HG02759 (cell line): Measurements from ENCODE around the gene HCFC1R1.

ENCODE experiments used
- ATAC-seq: cut with Tn5 transposase; IDR thresholded peaks from one replicate; pipeline ENCODE4 v1.9.1; 2021; ENCODE audit warnings: mild to moderate bottlenecking, moderate library complexity; ENCODE audit not compliant: unreplicated experiment

Gene HCFC1R1

GRCh38 chr16:3004319-3004718 lies 19.4 kb downstream of the HCFC1R1 start:
- no peak for ATAC-seq

DNA sequence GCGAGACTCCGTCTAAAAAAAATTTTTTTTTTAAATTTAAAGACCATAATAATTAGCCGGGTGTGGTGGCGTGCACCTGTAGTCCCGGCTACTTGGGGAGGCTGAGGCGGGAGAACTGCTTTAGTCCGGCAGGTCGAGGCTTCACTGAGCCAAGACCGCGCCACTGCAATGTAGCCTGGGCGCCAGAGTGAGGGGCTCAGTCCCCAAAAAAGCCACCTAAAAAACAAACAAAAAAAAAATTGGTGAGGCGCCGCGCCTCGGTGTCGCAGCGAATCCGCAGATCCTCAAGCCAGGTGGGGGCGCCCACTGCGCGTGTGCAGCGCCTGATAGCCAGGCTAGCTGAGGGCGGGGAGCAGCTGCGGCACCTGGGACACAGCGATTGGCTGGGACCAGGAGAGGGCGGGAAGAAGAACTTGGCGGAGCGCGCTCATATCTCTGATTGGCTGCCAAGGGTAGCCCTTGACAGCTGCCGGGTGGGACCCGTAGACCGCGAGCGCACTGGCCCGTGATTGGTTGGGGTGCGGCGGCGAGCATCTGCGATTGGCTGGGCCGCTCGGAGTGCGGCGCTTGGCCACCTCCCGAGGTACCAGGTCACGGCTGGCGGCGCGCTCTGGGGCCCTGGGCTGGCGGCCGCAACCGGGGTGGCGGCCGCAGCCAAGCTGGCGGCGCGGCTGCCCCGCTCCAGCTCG lies 20.0 kb downstream of the HCFC1R1 start:
- ATAC-seq, result peak; percentile 92

DNA sequence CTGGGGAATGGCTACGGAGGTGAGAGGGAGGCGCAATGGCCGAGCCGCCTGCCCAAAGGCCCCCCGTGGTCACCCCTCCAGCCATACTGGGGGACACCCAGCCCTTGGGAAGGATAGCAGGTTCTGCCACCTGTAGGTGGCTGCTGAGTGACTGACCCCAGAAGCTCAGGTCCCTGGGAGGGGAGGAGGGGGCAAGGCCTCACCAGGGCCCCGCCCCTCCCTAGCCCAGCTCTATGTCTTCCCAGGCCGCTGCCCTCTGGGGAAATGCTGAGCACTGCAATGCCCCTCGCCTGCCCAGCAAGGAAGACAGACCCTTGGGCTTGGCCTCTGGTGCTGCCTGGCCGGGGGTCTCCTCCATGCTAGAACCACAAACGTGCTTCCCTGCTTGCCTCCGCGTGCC lies 22.4 kb downstream of the HCFC1R1 start:
- no peak for ATAC-seq

GRCh38 chr16:3000540-3000939 lies 23.2 kb downstream of the HCFC1R1 start:
- no peak for ATAC-seq

- ATAC-seq, result no peak
Measured at GRCh38 chr16:2999929-3000328, 23.8 kb downstream of the HCFC1R1 start.

- no peak for ATAC-seq
Measured at GRCh38 chr16:2996298-2996697, 27.4 kb downstream of the HCFC1R1 start.

DNA sequence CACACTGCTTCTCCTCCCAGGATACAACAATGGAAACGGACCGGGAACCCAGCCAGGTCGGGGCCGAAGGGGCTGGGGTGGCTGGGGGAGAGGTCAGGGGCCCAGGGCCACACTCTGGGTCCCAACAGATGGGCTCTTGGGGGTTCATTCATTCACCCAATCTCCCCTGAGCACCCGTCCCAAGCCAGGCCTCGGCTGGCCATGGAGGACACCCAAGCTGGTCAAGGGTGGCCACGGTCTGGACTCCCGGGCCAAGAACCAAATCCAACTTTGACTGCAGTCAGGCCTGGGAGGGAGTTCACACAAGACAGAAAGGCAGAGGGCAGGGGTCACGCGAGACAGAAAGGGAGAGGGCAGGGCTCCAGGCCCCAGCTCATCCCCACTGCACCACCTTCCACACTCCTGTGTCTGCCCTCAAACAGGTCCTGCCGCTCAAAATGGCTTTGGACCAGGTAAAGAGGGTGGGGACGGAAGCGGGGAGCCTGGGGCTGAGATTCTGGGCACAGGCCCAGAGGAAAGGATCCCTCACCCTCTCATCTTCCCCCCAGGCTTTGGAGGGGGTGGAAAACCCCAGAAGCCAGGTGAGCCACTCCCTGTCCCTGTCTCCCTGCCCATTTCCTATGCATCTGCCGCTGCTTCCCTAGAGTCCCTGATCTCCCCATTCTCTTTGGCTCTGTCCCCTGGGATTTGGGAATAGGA lies 31.2 kb downstream of the HCFC1R1 start:
- ATAC-seq, result no peak

DNA sequence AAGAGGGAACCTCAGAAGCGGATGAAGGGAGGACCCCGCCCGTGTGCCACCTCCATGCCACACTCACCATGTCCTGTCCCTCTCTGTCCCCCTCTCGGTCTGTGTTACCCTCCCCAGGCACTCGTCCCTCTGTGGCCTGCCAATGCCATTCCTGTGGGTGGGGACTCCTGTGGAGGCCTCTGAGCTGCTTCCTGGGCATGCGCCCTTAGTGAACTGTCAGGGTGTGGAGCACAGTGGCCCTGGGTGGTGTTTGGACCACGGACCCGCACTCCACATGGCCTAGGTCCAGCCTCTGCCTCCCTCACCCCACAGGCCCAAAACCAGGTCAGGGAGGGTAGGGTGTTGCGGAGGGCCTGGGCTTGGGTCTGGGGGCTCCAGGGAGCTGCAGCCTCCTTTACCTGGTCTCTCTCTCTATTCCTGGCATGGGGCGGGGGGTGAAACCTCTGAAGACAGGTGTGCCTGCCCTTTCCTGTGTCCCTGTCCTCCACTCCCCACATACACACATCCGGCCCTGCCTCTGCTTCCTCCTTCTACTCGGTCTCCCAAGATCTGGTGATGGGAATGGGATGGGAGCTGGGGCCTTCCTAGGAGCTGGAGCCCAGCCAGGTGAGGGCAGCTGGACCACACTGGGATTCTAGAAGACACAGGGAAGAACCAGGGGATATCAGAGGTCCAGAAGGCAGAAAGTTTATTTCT lies 32.0 kb downstream of the HCFC1R1 start:
- no peak for ATAC-seq

GRCh38 chr16:2990891-2991290 lies 32.9 kb downstream of the HCFC1R1 start:
- ATAC-seq, result no peak

DNA sequence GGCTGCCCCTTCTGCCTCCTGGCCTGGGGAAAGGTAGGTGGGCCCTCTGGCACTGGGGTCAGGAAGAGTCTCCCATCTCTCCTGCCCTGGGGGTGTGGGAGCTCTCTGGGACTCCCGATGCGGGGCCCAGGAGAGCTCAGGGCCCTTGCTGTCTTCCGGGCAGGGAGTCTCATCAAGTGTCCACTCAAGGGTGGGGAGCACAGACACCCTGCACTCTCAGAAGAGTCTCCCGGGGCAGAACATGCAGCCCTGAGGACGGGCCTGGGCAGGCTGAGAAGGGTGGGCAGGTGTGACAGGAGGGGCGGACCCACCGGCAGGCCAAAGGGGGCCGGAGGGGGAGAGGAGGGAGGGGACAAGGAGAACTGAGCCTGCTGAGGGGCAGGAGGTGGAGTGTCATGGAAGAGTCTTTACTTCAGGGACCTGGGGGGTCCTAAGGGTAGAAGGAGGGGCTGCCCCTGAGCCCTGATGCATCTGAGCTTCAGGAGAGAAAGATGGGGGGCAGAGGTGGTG lies 35.1 kb downstream of the HCFC1R1 start:
- no peak for ATAC-seq

DNA sequence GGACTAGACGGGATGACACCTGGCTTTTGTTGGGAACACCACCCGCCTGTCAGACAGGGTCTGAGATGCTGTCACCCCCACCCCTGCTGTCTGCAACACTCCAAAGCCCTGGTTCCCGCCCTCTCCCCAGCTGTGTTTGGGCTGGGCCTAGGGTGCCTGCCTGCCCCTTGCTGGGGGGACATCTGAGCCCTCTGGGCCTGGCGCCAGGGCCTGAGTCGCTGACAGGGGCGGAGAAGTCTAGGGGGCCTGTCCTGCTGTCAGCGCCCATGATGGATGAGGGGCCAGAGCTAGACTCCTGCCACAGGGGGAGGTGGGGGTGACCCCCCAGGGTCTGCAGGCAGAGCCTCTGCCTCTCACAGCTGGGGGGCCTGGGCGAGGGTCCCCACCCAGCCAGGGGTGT lies 35.9 kb downstream of the HCFC1R1 start:
- no peak for ATAC-seq

- ATAC-seq, result no peak
Measured at GRCh38 chr16:2987286-2987685, 36.5 kb downstream of the HCFC1R1 start.

DNA sequence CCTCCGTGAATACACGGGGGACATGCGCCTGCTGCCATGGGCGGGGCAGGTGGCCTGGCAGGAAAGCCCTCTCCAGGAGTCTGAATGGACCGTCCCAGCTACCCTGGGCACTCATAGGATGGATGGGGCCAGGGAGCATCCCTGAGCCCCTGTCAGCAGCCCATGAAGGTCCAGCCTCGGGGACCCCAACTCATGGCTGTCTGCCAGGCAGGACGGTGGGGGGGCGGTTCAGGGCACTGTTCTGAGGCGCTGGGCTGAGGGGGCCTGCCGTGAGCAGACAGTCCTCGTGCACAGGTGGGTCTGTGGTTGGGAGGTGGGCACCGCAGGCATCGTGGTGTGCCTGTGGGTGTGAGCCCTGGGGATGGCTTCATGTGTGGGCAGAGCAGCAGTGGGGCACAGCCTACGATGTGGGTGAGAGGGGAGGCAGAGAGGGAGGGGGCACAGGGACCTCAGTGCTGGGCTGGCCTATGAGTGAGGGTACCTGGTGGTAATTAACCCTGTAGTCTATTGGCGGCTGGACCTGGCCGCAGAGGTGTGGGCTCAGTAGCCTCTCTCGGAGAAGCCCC lies 37.0 kb downstream of the HCFC1R1 start:
- no peak for ATAC-seq

- no peak for ATAC-seq
Measured at GRCh38 chr16:2985893-2986355, 37.8 kb downstream of the HCFC1R1 start.

- ATAC-seq, result no peak
Measured at GRCh38 chr16:2985462-2985861, 38.3 kb downstream of the HCFC1R1 start.

DNA sequence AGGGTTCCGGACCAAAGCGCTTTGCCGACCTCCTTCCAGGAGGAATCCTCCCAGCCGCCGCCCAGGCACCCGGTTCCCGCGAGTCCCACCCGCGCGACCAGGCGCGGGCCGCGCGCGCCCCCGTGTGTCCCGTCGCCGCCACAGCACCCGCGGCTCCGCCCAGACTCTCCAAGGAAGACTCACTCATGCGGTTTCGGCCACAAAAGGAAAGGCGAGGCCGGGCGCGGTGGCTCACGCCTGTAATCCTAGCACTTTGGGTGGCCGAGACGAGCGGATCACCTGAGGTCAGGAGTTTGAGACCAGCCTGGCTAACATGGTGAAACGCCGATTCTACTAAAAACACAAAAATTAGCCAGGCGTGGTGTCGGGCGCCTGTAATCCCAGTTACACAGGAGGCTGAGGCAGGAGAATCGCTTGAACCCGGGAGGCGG lies 40.0 kb downstream of the HCFC1R1 start:
- ATAC-seq, result no peak

- no peak for ATAC-seq
Measured at GRCh38 chr16:2982402-2982801, 41.3 kb downstream of the HCFC1R1 start.

DNA sequence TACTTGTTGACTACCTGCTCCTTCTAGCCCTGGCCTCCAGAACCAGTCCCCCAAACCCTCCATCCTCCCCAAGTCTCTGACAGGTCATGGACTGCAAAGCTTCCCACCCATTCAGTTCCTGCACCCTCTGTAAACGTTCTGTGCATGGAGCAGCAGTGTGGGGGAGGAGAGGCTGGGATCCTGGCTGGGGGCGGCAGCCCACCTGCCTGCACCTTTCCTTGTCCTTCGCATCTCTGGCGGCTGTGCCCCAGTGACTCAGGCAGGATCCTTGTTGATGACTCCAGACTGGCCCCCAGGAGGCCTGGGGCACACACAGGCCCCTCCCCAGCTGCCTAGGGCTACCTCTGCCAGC lies 41.9 kb downstream of the HCFC1R1 start:
- ATAC-seq, result no peak

GRCh38 chr16:2981177-2981898 lies 42.4 kb downstream of the HCFC1R1 start:
- ATAC-seq, result peak; percentile 1

DNA sequence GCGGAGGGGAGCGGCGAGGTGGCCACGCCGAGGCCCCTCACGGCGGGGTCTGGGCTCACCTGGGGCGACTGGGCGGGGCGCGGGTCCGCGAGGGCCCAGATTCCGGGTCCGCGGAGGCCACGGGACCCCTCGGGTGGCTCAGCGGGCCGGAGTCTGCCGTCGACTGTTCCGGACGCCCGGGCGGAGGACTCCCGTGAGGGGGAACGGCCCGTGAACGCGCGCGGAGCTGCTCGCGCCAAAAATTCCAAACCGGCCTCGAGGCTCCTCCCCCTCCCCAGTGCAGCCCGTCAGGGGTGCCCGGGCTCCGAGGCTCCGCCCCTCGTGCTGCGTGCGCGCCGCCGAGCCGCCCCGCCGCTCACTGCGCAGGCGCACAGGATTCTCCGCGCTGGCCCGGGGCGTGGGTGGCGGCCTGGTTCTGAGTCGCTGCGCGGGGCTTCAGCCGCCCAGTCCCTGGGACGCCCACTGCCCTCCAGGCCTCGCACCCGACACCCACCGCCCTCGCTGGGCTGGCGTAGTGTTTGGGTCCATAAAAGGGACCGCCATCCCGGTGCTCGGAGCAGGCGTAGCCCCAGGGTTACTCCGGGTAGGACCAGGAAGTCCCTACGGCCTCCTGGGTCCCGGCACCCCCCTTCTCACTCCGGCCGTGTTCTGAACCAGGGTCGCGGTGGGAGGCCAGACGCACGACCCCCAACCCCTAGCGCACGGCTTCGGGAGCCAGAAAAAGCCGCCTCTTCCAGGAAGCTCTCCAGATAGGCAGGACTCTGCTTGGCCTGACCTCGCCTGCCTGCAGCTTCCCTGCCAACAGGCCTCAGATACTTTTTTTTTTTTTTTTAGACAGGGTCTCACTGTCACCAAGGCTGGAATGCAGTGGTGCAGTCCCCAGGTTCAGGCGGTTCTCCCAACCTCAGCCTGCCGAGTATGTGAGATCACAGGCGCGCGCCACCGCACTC lies 43.2 kb downstream of the HCFC1R1 start, which contains the start of gene PKMYT1:
TSS of gene PKMYT1 (minus strand) at position 220 of the 950 bp plus-strand sequence. CDS start 789 bp downstream, outside the sequence.
- ATAC-seq, result peak; percentile 78
